HepG2 (cell line): Measurements from ENCODE around the gene GSC2. TPM values are rescaled to one million over a fixed set of nuclear protein-coding genes. Genes with fewer than 3 reads are reported as not detected.

ENCODE experiments used
- ATAC-seq: fragments of 200-7000 bp; cut with Tn5 transposase; 3 replicates; pipeline ENCODE4 v1.9.1; 2020; ENCODE audit warnings: mild to moderate bottlenecking, moderate library complexity
- BruUV-seq: library from RNA; stranded (reverse); fragments of 400-500 nt; replicated peaks from 2 replicates; lab custom pipeline; 2021; lab: Mats Ljungman, UMichigan
- CTCF ChIA-PET: fragments of 300-600 bp; formaldehyde crosslinking; extraction: SDS; loops from one replicate; lab custom pipeline; 2021; ENCODE audit warnings: low total read pairs, inconsistent platforms, low intra/inter-chr PET ratio; lab: Yijun Ruan, JAX
- POLR2A ChIA-PET: fragments of 350-600 bp; sonication (Branson Sonifier 250); formaldehyde crosslinking; loops from one replicate; lab custom pipeline; 2020; ENCODE audit warnings: antibody characterized with exemption, inconsistent platforms; lab: Yijun Ruan, JAX
- DNase-seq: peaks from one replicate; pipeline ENCODE4 v3.0.0-alpha.2; 2015; ENCODE audit warnings: low spot score
- FAIRE-seq: peaks from 3 replicates; lab custom pipeline; 2011; peaks lifted over from hg19 to GRCh38; lab: Jason Lieb, UNC
- H2AFZ ChIP-seq: one replicate; pipeline ENCODE4 v1.6.1; 2011; ENCODE audit warnings: low read length, inconsistent platforms
- H3K27ac ChIP-seq: fragments of 300-600 bp; 3 replicates; pipeline ENCODE4 v1.8.0; 2011; ENCODE audit warnings: mixed run types, mild to moderate bottlenecking, mixed read lengths, low read length, inconsistent platforms; ENCODE audit not compliant: insufficient read depth; ENCODE audit errors: extremely low read length
- H3K27me3 ChIP-seq, 2 experiments: fragments of 200-600 bp in 1 of 2; 2 replicates in 1 of 2; 3 replicates in 1 of 2; pipeline versions ENCODE4 v1.6.0 to v1.8.0; 2011; ENCODE audit warnings: low read length in 2 of 2, mild to moderate bottlenecking in 2 of 2, moderate library complexity in 2 of 2, inconsistent platforms in 1 of 2; ENCODE audit not compliant: insufficient read depth in 2 of 2, control insufficient read depth in 1 of 2
- H3K36me3 ChIP-seq, 2 experiments: fragments of 200-600 bp in 1 of 2; replicated peaks in 1 of 2; 2 replicates in 1 of 2; 3 replicates in 1 of 2; pipeline versions ENCODE4 v1.5.1 to v1.8.0; 2011; ENCODE audit warnings: low read length in 2 of 2, inconsistent platforms in 1 of 2; ENCODE audit not compliant: insufficient read depth in 2 of 2, control insufficient read depth in 1 of 2
- H3K4me1 ChIP-seq: 2 replicates; pipeline ENCODE4 v1.5.1; 2012; ENCODE audit warnings: low read length, inconsistent platforms; ENCODE audit not compliant: insufficient read depth
- H3K4me2 ChIP-seq: 2 replicates; pipeline ENCODE4 v1.6.0; 2011; ENCODE audit warnings: low read depth, low read length, inconsistent platforms
- H3K4me3 ChIP-seq, 3 experiments: fragments of 200-600 bp in 1 of 3; sonication (generic), shearing (Covaris generic) in 1 of 3; replicated peaks in 1 of 3; 2 replicates each; pipeline ENCODE4 v1.5.1; 2011 to 2016; ENCODE audit warnings: low read length in 3 of 3, inconsistent platforms in 2 of 3, low read depth in 2 of 3, mild to moderate bottlenecking in 2 of 3, control low read depth in 1 of 3, mixed read lengths in 1 of 3; ENCODE audit not compliant: insufficient read depth in 1 of 3
- H3K79me2 ChIP-seq: one replicate; pipeline ENCODE4 v1.6.1; 2011; ENCODE audit warnings: low read length, inconsistent platforms; ENCODE audit not compliant: insufficient read depth
- H3K9ac ChIP-seq: 2 replicates; pipeline ENCODE4 v1.6.0; 2011; ENCODE audit warnings: mild to moderate bottlenecking, low read depth, low read length, inconsistent platforms; ENCODE audit not compliant: insufficient read depth
- H3K9me3 ChIP-seq: 2 replicates; pipeline ENCODE4 v1.5.1; 2012; ENCODE audit warnings: mild to moderate bottlenecking, low read length
- H4K20me1 ChIP-seq: 2 replicates; pipeline ENCODE4 v1.6.0; 2011; ENCODE audit warnings: inconsistent platforms, mild to moderate bottlenecking, low read length, moderate library complexity; ENCODE audit not compliant: insufficient read depth
- EED ChIP-seq: sonication (generic); formaldehyde crosslinking; IDR thresholded peaks from 2 replicates; pipeline ENCODE4 v1.5.0; 2020; ENCODE audit warnings: mild to moderate bottlenecking, missing genetic modification reagents
- PPARG ChIP-seq: conservative IDR thresholded peaks from 2 replicates; pipeline ENCODE4 v1.6.1; 2016; ENCODE audit warnings: missing biosample characterization, missing genetic modification reagents
- PTBP1 ChIP-seq: fragments of 200-400 bp; formaldehyde crosslinking; IDR thresholded peaks from 2 replicates; pipeline ENCODE4 v1.6.1; 2018; ENCODE audit warnings: low read length, low read depth; ENCODE audit not compliant: poor library complexity, severe bottlenecking
- ZNF891 ChIP-seq: sonication (generic); formaldehyde crosslinking; IDR thresholded peaks from 2 replicates; pipeline ENCODE4 v1.5.0; 2020; ENCODE audit warnings: mild to moderate bottlenecking, missing genetic modification reagents
- WGBS: methylation state at CpG from one replicate; pipeline ENCODE4 v1.1.6; 2017; ENCODE audit warnings: low lambda C conversion rate; 5-methylcytosine and 5-hydroxymethylcytosine counted together
- in situ Hi-C: cut with HindIII; loops from 2 replicates; pipeline ENCODE4 v1.10.0; 2017; ENCODE audit warnings: low pct_unique_long_range_greater_than_20kb; ENCODE audit not compliant: extremely low pct_ligation_motif_present
- intact Hi-C: fragments of 100-400 bp; cut with micrococcal nuclease; formaldehyde crosslinking; loops from one replicate; pipeline ENCODE4 v1.10.0; 2022; ENCODE audit not compliant: unreplicated experiment
- polyA plus RNA-seq, 8 experiments: library from polyadenylated mRNA; depleted of rRNA in 3 of 8; stranded (reverse) in 7 of 8; unstranded in 1 of 8; fragments of >200 nt; fragmentation: Illumina TruSeq in 4 of 8; extraction: Trizol in 4 of 8; gene quantifications; 2 replicates each; pipeline versions ENCODE4 v1.2.1 to v1.2.3, GENCODE V29; 2011 to 2016; ENCODE audit warnings: low read depth in 4 of 8, missing spikeins in 1 of 8, mixed read lengths in 1 of 8; ENCODE audit not compliant: insufficient read depth in 1 of 8
- total RNA-seq, 5 experiments: library from RNA; depleted of rRNA; stranded (reverse); fragments of >200 nt; fragmentation: Illumina TruSeq; extraction: Trizol; gene quantifications; 2 replicates each; pipeline ENCODE4 v1.2.3, GENCODE V29; 2016; ENCODE audit warnings: low read depth in 1 of 5
- TF ChIP-seq, protein P1 (sequence below): sonication (generic); formaldehyde crosslinking; IDR thresholded peaks from 2 replicates; pipeline ENCODE4 v1.5.0; 2020; ENCODE audit warnings: missing genetic modification reagents, mild to moderate bottlenecking, borderline replicate concordance
- TF ChIP-seq, protein P2 (sequence below): sonication (generic); formaldehyde crosslinking; IDR thresholded peaks from 2 replicates; pipeline ENCODE4 v1.4.0; 2020; ENCODE audit warnings: missing genetic modification reagents
- TF ChIP-seq, protein P3 (sequence below): sonication (generic); formaldehyde crosslinking; IDR thresholded peaks from 2 replicates; pipeline ENCODE4 v1.4.0; 2020; ENCODE audit warnings: mild to moderate bottlenecking, missing genetic modification reagents

Gene GSC2
- total and polyA plus RNA-seq, 2 of the 13 experiments (the other 11 are each of a cell fraction or from before 2014, with no cell fraction given): not detected

DNA sequence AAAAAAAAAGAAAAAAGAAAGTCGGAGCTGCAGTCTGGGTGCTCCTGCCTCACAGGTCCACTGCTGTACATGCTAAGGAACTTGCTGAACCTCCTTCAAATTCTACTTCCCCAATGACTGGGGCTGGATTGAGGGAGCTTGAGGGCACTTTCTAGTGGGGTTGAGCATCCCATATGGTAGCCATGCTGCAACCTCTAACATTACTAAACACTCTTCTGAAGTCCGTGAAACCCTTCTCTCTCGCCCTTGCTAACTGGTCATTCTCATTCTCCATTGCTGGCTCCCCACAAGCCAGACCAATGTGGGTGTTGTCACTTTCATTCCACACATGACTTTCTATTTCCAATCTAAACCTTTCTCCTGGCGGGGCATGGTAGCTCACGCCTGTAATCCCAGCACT is 6.9 kb downstream of the GSC2 start:
- H3K9ac ChIP-seq: no peak overlapping the region
- FAIRE-seq: no peak
- intact Hi-C loops: no loop called here

More for the DNA sequence above, 6.9 kb downstream of the GSC2 start:
- peak overlapping the region; percentile 91 for H3K4me2 ChIP-seq
- ATAC-seq: no peak
- no peaks in the 10 kb centered on the region for H4K20me1 ChIP-seq
- POLR2A ChIA-PET: interaction anchor here (1.7 to 2.5 kb wide), 3 partner anchors 16 to 36 kb away, joined by 6 to 22 read pairs (median 13); partner anchors contain the start of genes DGCR2 and SLC25A1
- no TSS peak for BruUV-seq
- no peaks in the 10 kb centered on the region for H3K9me3 ChIP-seq
- 89% methylated on average over 5 of the region's 5 CpGs for WGBS
- TF ChIP-seq PTBP1: no peak
- TF ChIP-seq EED (CRISPR knock-in tag): no peak
- TF ChIP-seq PPARG: no peak
- TF ChIP-seq, protein P1, sequence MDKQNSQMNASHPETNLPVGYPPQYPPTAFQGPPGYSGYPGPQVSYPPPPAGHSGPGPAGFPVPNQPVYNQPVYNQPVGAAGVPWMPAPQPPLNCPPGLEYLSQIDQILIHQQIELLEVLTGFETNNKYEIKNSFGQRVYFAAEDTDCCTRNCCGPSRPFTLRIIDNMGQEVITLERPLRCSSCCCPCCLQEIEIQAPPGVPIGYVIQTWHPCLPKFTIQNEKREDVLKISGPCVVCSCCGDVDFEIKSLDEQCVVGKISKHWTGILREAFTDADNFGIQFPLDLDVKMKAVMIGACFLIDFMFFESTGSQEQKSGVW: no peak
- TF ChIP-seq, protein P2, sequence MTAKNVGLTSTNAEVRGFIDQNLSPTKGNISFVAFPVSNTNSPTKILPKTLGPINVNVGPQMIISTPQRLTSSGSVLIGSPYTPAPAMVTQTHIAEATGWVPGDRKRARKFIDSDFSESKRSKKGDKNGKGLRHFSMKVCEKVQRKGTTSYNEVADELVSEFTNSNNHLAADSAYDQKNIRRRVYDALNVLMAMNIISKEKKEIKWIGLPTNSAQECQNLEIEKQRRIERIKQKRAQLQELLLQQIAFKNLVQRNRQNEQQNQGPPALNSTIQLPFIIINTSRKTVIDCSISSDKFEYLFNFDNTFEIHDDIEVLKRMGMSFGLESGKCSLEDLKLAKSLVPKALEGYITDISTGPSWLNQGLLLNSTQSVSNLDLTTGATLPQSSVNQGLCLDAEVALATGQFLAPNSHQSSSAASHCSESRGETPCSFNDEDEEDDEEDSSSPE: no peak
- no peak for TF ChIP-seq ZNF891 (CRISPR knock-in tag)
- TF ChIP-seq, protein P3, sequence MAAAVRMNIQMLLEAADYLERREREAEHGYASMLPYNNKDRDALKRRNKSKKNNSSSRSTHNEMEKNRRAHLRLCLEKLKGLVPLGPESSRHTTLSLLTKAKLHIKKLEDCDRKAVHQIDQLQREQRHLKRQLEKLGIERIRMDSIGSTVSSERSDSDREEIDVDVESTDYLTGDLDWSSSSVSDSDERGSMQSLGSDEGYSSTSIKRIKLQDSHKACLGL: 0 out of 2 replicates have a peak, but pooled peaks have one; percentile 1
- TF ChIP-seq, all 625 proteins: peak for 1
- CTCF ChIA-PET: no interaction called here
- in situ Hi-C loops: no loop called here
- Histone ChIP-seq H3K27me3 (peaks cover 3 to 23% of the 10 kb centered on the region in 2 experiments; a peak in 3 of 5 replicates), H3K4me3 (peak overlapping the region in 2 of 3 experiments; percentile 7 to 95; a peak in 3 of 6 replicates), H3K4me1 (peaks cover 17% of the 10 kb centered on the region), H3K36me3 (peaks cover 11 to 38% of the 10 kb centered on the region in 2 experiments; a peak in 4 of 5 replicates), H3K27ac (no peak overlapping the region), H2AFZ (no peak overlapping the region), H3K79me2 (peaks cover 13% of the 10 kb centered on the region)
- no peak for DNase-seq
